ENCODE data around the gene BRINP2. TPM values are rescaled to one million over a fixed set of nuclear protein-coding genes. Genes with fewer than 3 reads are reported as not detected.

BRINP2 gene
- total RNA-seq, 4 donors from 2014 or later = not detected

DNA sequence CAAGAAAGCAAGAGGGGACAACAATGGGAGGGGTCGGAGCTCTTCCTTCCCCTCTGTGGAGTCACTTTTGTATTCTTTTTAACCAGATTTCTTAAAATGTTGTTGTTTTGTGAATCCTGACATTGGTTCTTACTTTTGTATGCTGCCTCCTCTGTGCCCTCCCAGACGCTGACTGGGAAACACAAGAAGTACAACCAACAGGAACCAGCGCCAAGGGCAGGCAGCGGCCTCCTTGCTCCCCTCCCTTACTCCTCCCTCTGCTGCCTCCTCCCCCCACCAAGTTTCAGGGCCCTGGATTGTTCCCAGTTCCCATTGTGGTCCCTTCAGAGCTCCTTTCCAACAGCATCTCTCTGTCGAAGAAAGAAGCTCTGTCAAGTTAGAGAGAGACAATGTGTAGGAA is 111.1 kb downstream of the BRINP2 start:
- Histone ChIP-seq H3K9me3 (no peaks in the 10 kb centered on the region), H3K4me3 (no peak overlapping the region), H3K27me3 (no peaks in the 10 kb centered on the region), H3K4me1 (no peaks in the 10 kb centered on the region), H3K36me3 (no peaks in the 10 kb centered on the region), H3K27ac (no peak overlapping the region)
- no peak for DNase-seq
- 75 to 76% methylated on average over 5 of the region's 5 CpGs for WGBS, 2 donors
- TF ChIP-seq CTCF (IDR thresholded peaks at IDR 0.05) (no peak), POLR2A (IDR thresholded peaks at IDR 0.05) (no peak)
- intact Hi-C loops (cut with DNase I) = no loop called here

DNA sequence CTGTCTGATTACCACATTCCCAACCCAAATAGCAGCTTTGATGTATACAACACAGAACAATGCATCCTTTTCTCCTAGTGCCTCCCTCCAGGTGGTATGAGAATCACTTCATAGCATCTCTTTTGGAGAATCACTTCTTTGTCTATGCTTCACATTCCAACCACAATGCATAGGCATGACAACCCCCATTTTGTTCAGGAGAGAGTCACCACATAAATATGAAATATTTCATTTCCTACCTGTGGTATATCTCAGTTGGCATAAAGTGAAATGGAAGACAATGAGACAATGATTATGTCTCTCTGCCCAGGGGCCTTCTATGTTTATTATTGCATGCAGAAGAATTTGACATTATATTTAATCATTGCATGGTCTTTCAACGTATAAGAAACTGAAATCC is 112.2 kb downstream of the BRINP2 start:
- intact Hi-C loops (cut with DNase I) = no loop called here
- H3K4me3 ChIP-seq = no peak overlapping the region
- TF ChIP-seq CTCF (IDR thresholded peaks at IDR 0.05) (no peak), POLR2A (IDR thresholded peaks at IDR 0.05) (no peak)
- no peaks in the 10 kb centered on the region for H3K4me1 ChIP-seq
- no peaks in the 10 kb centered on the region for H3K9me3 ChIP-seq
- no peaks in the 10 kb centered on the region for H3K27me3 ChIP-seq
- no peaks in the 10 kb centered on the region for H3K36me3 ChIP-seq
- DNase-seq = no peak
- no peak overlapping the region for H3K27ac ChIP-seq
- 38 to 57% methylated on average over 1 of the region's 1 CpG for WGBS, 2 donors

GRCh38 chr1:177283380-177283779 is 112.6 kb downstream of the BRINP2 start:
- H3K4me1 ChIP-seq = no peaks in the 10 kb centered on the region
- no peaks in the 10 kb centered on the region for H3K36me3 ChIP-seq
- H3K9me3 ChIP-seq = no peaks in the 10 kb centered on the region
- intact Hi-C loops (cut with DNase I) = no loop called here
- no peak for DNase-seq
- 69 to 80% methylated on average over 2 of the region's 2 CpGs for WGBS, 2 donors
- TF ChIP-seq CTCF (IDR thresholded peaks at IDR 0.05) (no peak), POLR2A (IDR thresholded peaks at IDR 0.05) (no peak)
- H3K27me3 ChIP-seq = no peaks in the 10 kb centered on the region
- H3K27ac ChIP-seq = no peak overlapping the region
- no peak overlapping the region for H3K4me3 ChIP-seq

GRCh38 chr1:177286396-177286795 is 115.6 kb downstream of the BRINP2 start:
- Histone ChIP-seq H3K36me3 (no peaks in the 10 kb centered on the region), H3K9me3 (no peaks in the 10 kb centered on the region), H3K27ac (no peak overlapping the region), H3K4me1 (no peaks in the 10 kb centered on the region), H3K4me3 (no peak overlapping the region), H3K27me3 (no peaks in the 10 kb centered on the region)
- no peak for DNase-seq
- TF ChIP-seq CTCF (IDR thresholded peaks at IDR 0.05) (no peak), POLR2A (IDR thresholded peaks at IDR 0.05) (no peak)
- 80% methylated on average over 3 of the region's 3 CpGs for WGBS, 2 donors
- intact Hi-C loops (cut with DNase I) = no loop called here

GRCh38 chr1:177287270-177287669 is 116.5 kb downstream of the BRINP2 start:
- H3K4me1 ChIP-seq = no peaks in the 10 kb centered on the region
- H3K9me3 ChIP-seq = no peaks in the 10 kb centered on the region
- TF ChIP-seq CTCF (IDR thresholded peaks at IDR 0.05) (no peak), POLR2A (IDR thresholded peaks at IDR 0.05) (no peak)
- intact Hi-C loops (cut with DNase I) = no loop called here
- no peaks in the 10 kb centered on the region for H3K27me3 ChIP-seq
- H3K27ac ChIP-seq = no peak overlapping the region
- no peak for DNase-seq
- H3K4me3 ChIP-seq = no peak overlapping the region
- no peaks in the 10 kb centered on the region for H3K36me3 ChIP-seq

All from esophagus squamous epithelium (tissue), 5 donors.